ENCODE measurements around the gene EML4.

DNA sequence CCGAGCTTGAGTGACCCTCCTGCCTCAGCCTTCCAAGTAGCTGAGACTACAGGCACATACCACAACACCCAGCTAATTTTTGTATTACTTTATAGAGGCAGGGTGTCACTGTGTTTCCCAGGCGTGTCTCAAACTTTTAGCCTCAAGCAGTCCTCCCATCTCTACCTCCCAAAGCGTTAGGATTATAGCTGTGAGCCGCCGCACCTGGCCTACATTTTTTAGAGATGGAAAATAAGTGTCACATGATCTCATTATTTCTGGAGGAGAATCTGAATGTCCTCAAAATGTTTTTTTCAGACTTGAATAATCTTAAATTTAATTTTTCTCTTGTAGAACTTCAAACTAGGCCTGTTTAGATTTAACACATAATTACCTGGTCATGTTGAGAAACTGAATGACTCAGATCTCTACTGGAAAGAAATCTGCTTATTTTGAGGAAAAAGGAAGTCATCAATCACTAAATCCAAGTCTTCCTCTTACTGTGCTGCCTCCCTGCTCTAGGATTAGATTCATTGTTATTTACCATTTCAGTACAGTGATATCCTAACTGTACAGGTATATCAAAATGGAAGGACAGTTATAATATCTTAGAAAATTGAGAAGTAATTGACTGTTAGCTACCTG lies 99.5 kb downstream of the EML4 start:
- TF ChIP-seq, protein P1, sequence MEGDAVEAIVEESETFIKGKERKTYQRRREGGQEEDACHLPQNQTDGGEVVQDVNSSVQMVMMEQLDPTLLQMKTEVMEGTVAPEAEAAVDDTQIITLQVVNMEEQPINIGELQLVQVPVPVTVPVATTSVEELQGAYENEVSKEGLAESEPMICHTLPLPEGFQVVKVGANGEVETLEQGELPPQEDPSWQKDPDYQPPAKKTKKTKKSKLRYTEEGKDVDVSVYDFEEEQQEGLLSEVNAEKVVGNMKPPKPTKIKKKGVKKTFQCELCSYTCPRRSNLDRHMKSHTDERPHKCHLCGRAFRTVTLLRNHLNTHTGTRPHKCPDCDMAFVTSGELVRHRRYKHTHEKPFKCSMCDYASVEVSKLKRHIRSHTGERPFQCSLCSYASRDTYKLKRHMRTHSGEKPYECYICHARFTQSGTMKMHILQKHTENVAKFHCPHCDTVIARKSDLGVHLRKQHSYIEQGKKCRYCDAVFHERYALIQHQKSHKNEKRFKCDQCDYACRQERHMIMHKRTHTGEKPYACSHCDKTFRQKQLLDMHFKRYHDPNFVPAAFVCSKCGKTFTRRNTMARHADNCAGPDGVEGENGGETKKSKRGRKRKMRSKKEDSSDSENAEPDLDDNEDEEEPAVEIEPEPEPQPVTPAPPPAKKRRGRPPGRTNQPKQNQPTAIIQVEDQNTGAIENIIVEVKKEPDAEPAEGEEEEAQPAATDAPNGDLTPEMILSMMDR (IDR thresholded peaks at IDR 0.05 in 4 of 5, conservative IDR thresholded peaks at IDR 0.05 in 1 of 5): no peak
- TF ChIP-seq POLR2A (IDR thresholded peaks at IDR 0.05): no peak

All from gastrocnemius medialis (tissue), 4 donors.